ENCODE results near the gene C16orf54.
"Not testable (repeated sequence)": the region's sequence is repeated elsewhere in the genome, so short reads cannot be mapped to it uniquely, and the experiment has no call there.

Gene C16orf54

GRCh38 chr16:29726845-29727377 is 18.9 kb downstream of the C16orf54 start:
- TF ChIP-seq CTCF (IDR thresholded peaks at IDR 0.05; ENCODE audit: low read depth, low read length, missing control alignments) = no peak
- no peak for DNase-seq (ENCODE audit: extremely low read depth, low read depth)
- no peak overlapping the region for H3K4me3 ChIP-seq (replicated peaks; ENCODE audit: low read depth, low read length)

DNA sequence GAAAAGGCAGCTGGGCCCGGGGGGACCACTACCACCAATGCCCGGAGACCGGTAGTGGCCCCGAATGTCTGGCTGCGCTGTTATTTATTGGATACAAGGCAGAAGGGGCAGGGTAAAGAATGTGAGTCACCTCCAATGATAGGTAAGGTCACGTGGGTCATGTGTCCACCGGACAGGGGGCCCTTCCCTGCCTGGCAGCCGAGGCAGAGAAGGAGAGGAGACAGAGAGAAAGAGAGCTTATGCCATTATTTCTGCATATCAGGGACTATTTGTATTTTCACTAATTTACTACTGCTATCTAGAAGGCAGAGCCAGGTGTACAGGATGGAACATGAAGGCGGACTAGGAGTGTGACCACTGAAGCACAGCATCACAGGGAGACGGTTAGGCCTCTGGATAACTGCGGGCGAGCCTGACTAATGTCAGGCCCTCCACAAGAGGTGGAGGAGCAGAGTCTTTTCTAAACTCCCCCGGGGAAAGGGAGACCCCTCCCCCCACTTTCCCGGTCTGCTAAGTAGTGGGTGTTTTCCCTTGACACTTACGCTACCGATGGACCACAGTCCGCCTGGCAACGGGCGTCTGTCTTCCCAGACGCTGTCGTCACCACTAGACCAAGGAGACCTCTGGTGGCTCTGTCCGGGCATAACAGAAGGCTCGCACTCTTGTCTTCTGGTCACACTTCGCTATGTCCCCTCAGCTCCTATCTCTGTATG is 24.5 kb downstream of the C16orf54 start:
- peak; percentile 10 for DNase-seq (ENCODE audit: extremely low read depth, low read depth)
- peak; percentile 54 for TF ChIP-seq CTCF (IDR thresholded peaks at IDR 0.05; ENCODE audit: low read depth, low read length, missing control alignments)
- H3K4me3 ChIP-seq (replicated peaks; ENCODE audit: low read depth, low read length) = not testable (repeated sequence)

DNA sequence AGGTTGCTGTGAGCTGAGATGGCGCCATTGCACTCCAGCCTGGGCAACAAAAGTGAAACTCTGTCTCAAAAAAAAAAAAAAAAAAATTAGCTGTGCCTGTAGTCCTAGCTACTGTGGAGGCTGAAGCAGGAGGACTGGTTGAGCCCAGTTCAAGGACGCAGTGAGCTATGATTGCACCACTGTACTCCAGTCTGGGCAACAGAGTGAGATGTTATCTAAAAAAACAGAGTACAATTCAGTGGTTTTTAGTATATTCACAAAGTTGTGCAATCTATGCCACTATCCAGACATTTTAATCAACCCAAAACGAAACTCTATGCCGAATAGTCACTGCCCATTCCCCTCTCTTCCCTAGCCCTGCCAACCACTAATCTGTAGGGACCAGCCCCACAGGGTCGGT is 25.1 kb downstream of the C16orf54 start:
- H3K4me3 ChIP-seq (replicated peaks; ENCODE audit: low read depth, low read length) = no peak overlapping the region
- TF ChIP-seq CTCF (IDR thresholded peaks at IDR 0.05; ENCODE audit: low read depth, low read length, missing control alignments) = no peak
- DNase-seq (ENCODE audit: extremely low read depth, low read depth) = no peak

GRCh38 chr16:29719063-29719462 is 26.7 kb downstream of the C16orf54 start:
- DNase-seq (ENCODE audit: extremely low read depth, low read depth) = no peak
- no peak for TF ChIP-seq CTCF (IDR thresholded peaks at IDR 0.05; ENCODE audit: low read depth, low read length, missing control alignments)
- H3K4me3 ChIP-seq (replicated peaks; ENCODE audit: low read depth, low read length) = no peak overlapping the region

- no peak for TF ChIP-seq CTCF (IDR thresholded peaks at IDR 0.05; ENCODE audit: low read depth, low read length, missing control alignments)
- no peak overlapping the region for H3K4me3 ChIP-seq (replicated peaks; ENCODE audit: low read depth, low read length)
- DNase-seq (ENCODE audit: extremely low read depth, low read depth) = no peak
These were observed 28.7 kb downstream of the C16orf54 start for GRCh38 chr16:29717113-29717512.

GRCh38 chr16:29714972-29715371 is 30.8 kb downstream of the C16orf54 start:
- H3K4me3 ChIP-seq (replicated peaks; ENCODE audit: low read depth, low read length) = no peak overlapping the region
- no peak for DNase-seq (ENCODE audit: extremely low read depth, low read depth)
- no peak for TF ChIP-seq CTCF (IDR thresholded peaks at IDR 0.05; ENCODE audit: low read depth, low read length, missing control alignments)
